ENCODE data around the gene MICU1. TPM values are rescaled to one million over a fixed set of nuclear protein-coding genes. Genes with fewer than 3 reads are reported as not detected.

MICU1 gene
- total and polyA plus RNA-seq, 10 of the 15 experiments (the other 5 are each of a cell fraction or from before 2014, with no cell fraction given) = 18.2 to 36.4 (median 22.2) TPM

GRCh38 chr10:72356115-72356514 is 269.8 kb downstream of the MICU1 start:
- CTCF ChIA-PET = no interaction called here
- in situ Hi-C loops (cut with MboI) = loop anchor here (5.0 kb wide), 1 partner anchor 706 kb away; no protein-coding TSS in a partner anchor

More at GRCh38 chr10:72356115-72356514, 269.8 kb downstream of the MICU1 start:
- Histone ChIP-seq H3K27ac (ENCODE audit: control insufficient read depth, insufficient read depth) (no peak overlapping the region), H3K79me2 (ENCODE audit: control insufficient read depth, insufficient read depth, low read length) (peaks cover 24% of the 10 kb centered on the region), H3K9me3 (replicated peaks; ENCODE audit: control insufficient read depth, insufficient read depth, low read length) (no peaks in the 10 kb centered on the region), H3K4me3 (no peak overlapping the region), H3K9ac (ENCODE audit: control insufficient read depth, insufficient read depth, low read length) (no peak overlapping the region), H3K4me2 (ENCODE audit: control insufficient read depth, insufficient read depth) (no peak overlapping the region), H2AFZ (ENCODE audit: control insufficient read depth, low read depth, low read length) (no peak overlapping the region), H3K4me1 (ENCODE audit: control insufficient read depth, insufficient read depth, low read length) (peaks cover 7% of the 10 kb centered on the region), H3K36me3 (ENCODE audit: control insufficient read depth in 2 of 2, insufficient read depth in 2 of 2, low read length in 1 of 2) (0 out of 4 replicates have a peak, but pooled peaks cover 0 to 3% of the 10 kb centered on the region in 2 experiments), H3K27me3 (replicated peaks in 1 of 2; ENCODE audit: control insufficient read depth in 2 of 2, insufficient read depth in 2 of 2, low read length in 1 of 2) (no peaks in the 10 kb centered on the region), H4K20me1 (ENCODE audit: control insufficient read depth, insufficient read depth) (no peaks in the 10 kb centered on the region)
- TF ChIP-seq HDGF (IDR thresholded peaks at IDR 0.05) (no peak), SPI1 (IDR thresholded peaks at IDR 0.05; ENCODE audit: borderline replicate concordance, insufficient read depth, low read depth, low read length) (no peak), ZNF687 (IDR thresholded peaks at IDR 0.05) (no peak), ESRRA (IDR thresholded peaks at IDR 0.05; ENCODE audit: low read length) (no peak), GABPA (IDR thresholded peaks at IDR 0.05; ENCODE audit: low read depth) (no peak), ZBED1 (IDR thresholded peaks at IDR 0.05; ENCODE audit: borderline replicate concordance) (no peak), NBN (IDR thresholded peaks at IDR 0.05) (no peak), POLR2AphosphoS2 (IDR thresholded peaks at IDR 0.05; ENCODE audit: low read depth, low read length) (no peak), PAX8 (IDR thresholded peaks at IDR 0.05) (no peak), CEBPB (IDR thresholded peaks at IDR 0.05; ENCODE audit: borderline replicate concordance in 1 of 2, low read depth in 2 of 2, low read length in 2 of 2) (no peak)
- TF ChIP-seq, protein P1, sequence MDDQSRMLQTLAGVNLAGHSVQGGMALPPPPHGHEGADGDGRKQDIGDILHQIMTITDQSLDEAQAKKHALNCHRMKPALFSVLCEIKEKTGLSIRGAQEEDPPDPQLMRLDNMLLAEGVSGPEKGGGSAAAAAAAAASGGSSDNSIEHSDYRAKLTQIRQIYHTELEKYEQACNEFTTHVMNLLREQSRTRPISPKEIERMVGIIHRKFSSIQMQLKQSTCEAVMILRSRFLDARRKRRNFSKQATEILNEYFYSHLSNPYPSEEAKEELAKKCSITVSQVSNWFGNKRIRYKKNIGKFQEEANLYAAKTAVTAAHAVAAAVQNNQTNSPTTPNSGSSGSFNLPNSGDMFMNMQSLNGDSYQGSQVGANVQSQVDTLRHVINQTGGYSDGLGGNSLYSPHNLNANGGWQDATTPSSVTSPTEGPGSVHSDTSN (IDR thresholded peaks at IDR 0.05; ENCODE audit: insufficient replicate concordance, low read depth, low read length) = no peak
- TF ChIP-seq, protein P2, sequence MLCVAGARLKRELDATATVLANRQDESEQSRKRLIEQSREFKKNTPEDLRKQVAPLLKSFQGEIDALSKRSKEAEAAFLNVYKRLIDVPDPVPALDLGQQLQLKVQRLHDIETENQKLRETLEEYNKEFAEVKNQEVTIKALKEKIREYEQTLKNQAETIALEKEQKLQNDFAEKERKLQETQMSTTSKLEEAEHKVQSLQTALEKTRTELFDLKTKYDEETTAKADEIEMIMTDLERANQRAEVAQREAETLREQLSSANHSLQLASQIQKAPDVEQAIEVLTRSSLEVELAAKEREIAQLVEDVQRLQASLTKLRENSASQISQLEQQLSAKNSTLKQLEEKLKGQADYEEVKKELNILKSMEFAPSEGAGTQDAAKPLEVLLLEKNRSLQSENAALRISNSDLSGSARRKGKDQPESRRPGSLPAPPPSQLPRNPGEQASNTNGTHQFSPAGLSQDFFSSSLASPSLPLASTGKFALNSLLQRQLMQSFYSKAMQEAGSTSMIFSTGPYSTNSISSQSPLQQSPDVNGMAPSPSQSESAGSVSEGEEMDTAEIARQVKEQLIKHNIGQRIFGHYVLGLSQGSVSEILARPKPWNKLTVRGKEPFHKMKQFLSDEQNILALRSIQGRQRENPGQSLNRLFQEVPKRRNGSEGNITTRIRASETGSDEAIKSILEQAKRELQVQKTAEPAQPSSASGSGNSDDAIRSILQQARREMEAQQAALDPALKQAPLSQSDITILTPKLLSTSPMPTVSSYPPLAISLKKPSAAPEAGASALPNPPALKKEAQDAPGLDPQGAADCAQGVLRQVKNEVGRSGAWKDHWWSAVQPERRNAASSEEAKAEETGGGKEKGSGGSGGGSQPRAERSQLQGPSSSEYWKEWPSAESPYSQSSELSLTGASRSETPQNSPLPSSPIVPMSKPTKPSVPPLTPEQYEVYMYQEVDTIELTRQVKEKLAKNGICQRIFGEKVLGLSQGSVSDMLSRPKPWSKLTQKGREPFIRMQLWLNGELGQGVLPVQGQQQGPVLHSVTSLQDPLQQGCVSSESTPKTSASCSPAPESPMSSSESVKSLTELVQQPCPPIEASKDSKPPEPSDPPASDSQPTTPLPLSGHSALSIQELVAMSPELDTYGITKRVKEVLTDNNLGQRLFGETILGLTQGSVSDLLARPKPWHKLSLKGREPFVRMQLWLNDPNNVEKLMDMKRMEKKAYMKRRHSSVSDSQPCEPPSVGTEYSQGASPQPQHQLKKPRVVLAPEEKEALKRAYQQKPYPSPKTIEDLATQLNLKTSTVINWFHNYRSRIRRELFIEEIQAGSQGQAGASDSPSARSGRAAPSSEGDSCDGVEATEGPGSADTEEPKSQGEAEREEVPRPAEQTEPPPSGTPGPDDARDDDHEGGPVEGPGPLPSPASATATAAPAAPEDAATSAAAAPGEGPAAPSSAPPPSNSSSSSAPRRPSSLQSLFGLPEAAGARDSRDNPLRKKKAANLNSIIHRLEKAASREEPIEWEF (IDR thresholded peaks at IDR 0.05; ENCODE audit: insufficient replicate concordance, low read depth, low read length) = no peak
- BruUV-seq (replicated peaks) = no TSS peak
- intact Hi-C loops (cut with micrococcal nuclease; ENCODE audit: unreplicated experiment) = no loop called here
- ChIA-PET RAD21 (ENCODE audit: unreplicated experiment) (no interaction called here), POLR2A (interaction anchor here (0.6 to 1.1 kb wide), 2 partner anchors 337 to 770 kb away, joined by 3 read pairs; no protein-coding TSS in a partner anchor), SMC1A (ENCODE audit: uncharacterized antibody, unreplicated experiment) (interaction anchor here (0.6 kb wide), 1 partner anchor 494 kb away, joined by 4 read pairs; no protein-coding TSS in a partner anchor)
- no peak for ATAC-seq
- DNase-seq (ENCODE audit: low read depth, low spot score) = no peak
- WGBS (ENCODE audit: insufficient coverage, insufficient replicate concordance, low lambda C conversion rate, missing lambda C conversion rate) = 85% methylated on average over 6 of the region's 6 CpGs
- no peak for FAIRE-seq

All from GM12878 (cell line).